Glutamatergic neuron (in vitro differentiated cells): ENCODE results near the gene CCM2. TPM values are rescaled to one million over a fixed set of nuclear protein-coding genes. Genes with fewer than 3 reads are reported as not detected.

Experiments
- DNase-seq: peaks from one replicate; pipeline ENCODE4 v3.0.0; 2022
- H3K27ac Mint-ChIP-seq: one replicate; pipeline ENCODE4 v1.8.0; 2020; ENCODE audit warnings: mild to moderate bottlenecking, mixed read lengths, inconsistent platforms; ENCODE audit not compliant: unreplicated experiment
- H3K27me3 Mint-ChIP-seq: one replicate; pipeline ENCODE4 v1.8.0; 2020; ENCODE audit warnings: mild to moderate bottlenecking, moderate library complexity, mixed read lengths, inconsistent platforms; ENCODE audit not compliant: unreplicated experiment
- H3K36me3 Mint-ChIP-seq: one replicate; pipeline ENCODE4 v1.8.0; 2020; ENCODE audit warnings: mild to moderate bottlenecking, mixed read lengths, inconsistent platforms; ENCODE audit not compliant: unreplicated experiment
- H3K4me1 Mint-ChIP-seq: one replicate; pipeline ENCODE4 v1.8.0; 2020; ENCODE audit warnings: mild to moderate bottlenecking, low read depth, mixed read lengths, inconsistent platforms; ENCODE audit not compliant: unreplicated experiment
- H3K4me3 Mint-ChIP-seq: one replicate; pipeline ENCODE4 v1.8.0; 2020; ENCODE audit warnings: mild to moderate bottlenecking, mixed read lengths, inconsistent platforms; ENCODE audit not compliant: unreplicated experiment
- H3K9me3 Mint-ChIP-seq: one replicate; pipeline ENCODE4 v1.8.0; 2020; ENCODE audit warnings: mild to moderate bottlenecking, moderate library complexity, mixed read lengths, inconsistent platforms; ENCODE audit not compliant: unreplicated experiment
- total RNA-seq: library from RNA; stranded (reverse); fragmentation: NEBNext Ultra II Directional; extraction: Animal tissue kit (Norgen Biotek cat#: 25700); gene quantifications from one replicate; pipeline ENCODE4 v1.2.1, GENCODE V29; 2021; ENCODE audit not compliant: unreplicated experiment
- TF ChIP-seq, protein P1 (sequence below): fragments of 200-600 bp; sonication (generic); IDR thresholded peaks from one replicate; pipeline ENCODE4 v1.5.0; 2021; ENCODE audit not compliant: partially characterized antibody, unreplicated experiment

Gene CCM2
- total RNA-seq, 1 donor from 2014 or later: 92.6 TPM

- no peak for DNase-seq
- peaks cover 6% of the 10 kb centered on the region for H3K4me1 Mint-ChIP-seq
These were observed 22.1 kb upstream of the CCM2 start for GRCh38 chr7:44977959-44978335.

GRCh38 chr7:44978511-44979366 is 21.3 kb upstream of the CCM2 start, which contains the start of gene MYO1G:
Gene MYO1G (minus strand): TSS chr7:44979015. CDS start chr7:44978961, 54 bp downstream.
- Mint-ChIP-seq H3K4me1 (peaks cover 6% of the 10 kb centered on the region), H3K27me3 (peaks cover 3% of the 10 kb centered on the region), H3K4me3 (no peak within 1 kb of the TSS), H3K9me3 (peaks cover 3% of the 10 kb centered on the region), H3K27ac (peak within 1 kb of the TSS; percentile 3), H3K36me3 (no peaks in the 10 kb centered on the region)
- DNase-seq: no peak
- TF ChIP-seq, protein P1, sequence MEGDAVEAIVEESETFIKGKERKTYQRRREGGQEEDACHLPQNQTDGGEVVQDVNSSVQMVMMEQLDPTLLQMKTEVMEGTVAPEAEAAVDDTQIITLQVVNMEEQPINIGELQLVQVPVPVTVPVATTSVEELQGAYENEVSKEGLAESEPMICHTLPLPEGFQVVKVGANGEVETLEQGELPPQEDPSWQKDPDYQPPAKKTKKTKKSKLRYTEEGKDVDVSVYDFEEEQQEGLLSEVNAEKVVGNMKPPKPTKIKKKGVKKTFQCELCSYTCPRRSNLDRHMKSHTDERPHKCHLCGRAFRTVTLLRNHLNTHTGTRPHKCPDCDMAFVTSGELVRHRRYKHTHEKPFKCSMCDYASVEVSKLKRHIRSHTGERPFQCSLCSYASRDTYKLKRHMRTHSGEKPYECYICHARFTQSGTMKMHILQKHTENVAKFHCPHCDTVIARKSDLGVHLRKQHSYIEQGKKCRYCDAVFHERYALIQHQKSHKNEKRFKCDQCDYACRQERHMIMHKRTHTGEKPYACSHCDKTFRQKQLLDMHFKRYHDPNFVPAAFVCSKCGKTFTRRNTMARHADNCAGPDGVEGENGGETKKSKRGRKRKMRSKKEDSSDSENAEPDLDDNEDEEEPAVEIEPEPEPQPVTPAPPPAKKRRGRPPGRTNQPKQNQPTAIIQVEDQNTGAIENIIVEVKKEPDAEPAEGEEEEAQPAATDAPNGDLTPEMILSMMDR: no peak

More at GRCh38 chr7:44977959-44978335, 22.1 kb upstream of the CCM2 start:
- TF ChIP-seq, protein P1: no peak
- H3K36me3 Mint-ChIP-seq: no peaks in the 10 kb centered on the region
- no peak overlapping the region for H3K4me3 Mint-ChIP-seq
- peaks cover 3% of the 10 kb centered on the region for H3K27me3 Mint-ChIP-seq
- H3K27ac Mint-ChIP-seq: no peak overlapping the region
- H3K9me3 Mint-ChIP-seq: no peaks in the 10 kb centered on the region

DNA sequence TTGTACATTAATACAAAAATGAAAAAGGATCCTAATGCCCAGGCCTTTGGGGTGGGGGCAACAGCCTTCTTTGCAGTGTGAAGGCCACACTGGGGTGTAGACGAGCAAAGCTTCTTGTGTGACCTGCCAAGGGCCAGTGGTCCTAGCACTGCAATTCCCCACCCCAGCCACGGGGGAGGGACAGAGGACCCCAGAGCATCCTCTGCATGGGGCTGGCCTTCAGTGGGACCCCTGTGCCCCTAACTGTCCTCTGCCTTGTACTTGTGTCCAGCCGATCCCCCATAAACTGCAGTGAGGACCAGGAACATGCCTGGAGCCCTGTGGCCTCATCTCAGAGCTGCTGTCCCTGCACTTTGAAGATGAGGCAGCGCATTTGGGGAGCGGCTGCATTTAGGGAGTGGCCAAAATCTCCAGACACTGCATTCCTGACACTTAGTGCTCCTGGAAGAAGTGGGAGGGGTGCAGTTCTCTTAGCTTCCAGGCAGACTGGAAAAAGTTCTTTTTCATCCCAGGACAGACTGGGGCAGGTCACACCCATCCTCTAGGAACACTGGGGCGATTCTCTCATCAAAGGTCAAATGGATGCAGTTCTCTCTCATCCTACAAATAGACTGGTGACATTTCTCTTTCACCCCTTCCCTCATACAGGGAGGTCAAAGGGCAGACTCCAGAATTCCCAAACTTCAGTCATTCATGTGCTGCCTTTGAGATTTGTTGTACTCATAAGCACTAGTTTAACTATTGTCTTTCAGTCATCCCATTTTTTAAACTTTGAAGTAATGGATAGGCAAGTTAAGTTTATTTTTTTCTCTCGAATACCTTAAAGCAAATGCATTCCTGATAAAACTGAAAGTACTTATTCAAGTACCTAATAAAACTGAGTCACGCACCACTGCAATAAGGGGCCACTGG is 20.3 kb upstream of the CCM2 start:
- H3K27ac Mint-ChIP-seq: peak overlapping the region; percentile 3
- peaks cover 3% of the 10 kb centered on the region for H3K27me3 Mint-ChIP-seq
- peaks cover 8% of the 10 kb centered on the region for H3K4me1 Mint-ChIP-seq
- TF ChIP-seq, protein P1: no peak
- peaks cover 3% of the 10 kb centered on the region for H3K9me3 Mint-ChIP-seq
- no peaks in the 10 kb centered on the region for H3K36me3 Mint-ChIP-seq
- H3K4me3 Mint-ChIP-seq: no peak overlapping the region
- no peak for DNase-seq

DNA sequence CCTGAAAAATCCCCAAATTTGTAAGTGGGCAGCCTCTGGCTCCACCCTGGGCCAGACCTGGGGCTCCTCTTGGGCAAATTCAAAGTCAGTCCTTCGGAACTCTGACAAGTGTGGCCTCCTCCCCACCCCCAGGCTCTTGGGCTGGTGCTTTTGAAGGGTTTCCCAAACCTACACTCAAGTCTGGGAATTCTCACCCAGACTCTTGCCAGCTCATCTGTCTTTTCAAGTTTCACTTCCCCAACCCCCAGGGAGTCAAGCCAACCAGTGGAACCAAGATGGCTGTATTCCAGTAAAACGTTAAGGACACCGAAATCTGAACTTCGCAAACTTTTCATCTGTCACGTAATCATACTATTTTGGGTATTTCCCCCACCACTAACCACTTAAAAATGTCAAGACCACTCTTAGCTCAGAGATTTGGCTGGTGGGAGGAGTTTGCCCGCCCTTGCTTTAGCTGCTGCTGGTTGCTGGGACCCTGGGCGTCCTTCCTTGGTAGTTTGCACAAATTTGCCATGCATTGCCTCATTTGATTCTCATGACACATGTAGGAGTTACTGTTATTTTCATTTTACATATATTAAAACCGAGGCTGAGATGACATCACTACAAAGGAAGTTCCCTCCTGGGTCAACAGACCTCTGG is 19.5 kb upstream of the CCM2 start:
- TF ChIP-seq, protein P1: no peak
- H3K27me3 Mint-ChIP-seq: peaks cover 3% of the 10 kb centered on the region
- H3K36me3 Mint-ChIP-seq: no peaks in the 10 kb centered on the region
- H3K27ac Mint-ChIP-seq: no peak overlapping the region
- H3K9me3 Mint-ChIP-seq: peaks cover 3% of the 10 kb centered on the region
- no peak for DNase-seq
- H3K4me1 Mint-ChIP-seq: peaks cover 8% of the 10 kb centered on the region
- H3K4me3 Mint-ChIP-seq: no peak overlapping the region
